Hepatocyte (in vitro differentiated cells): ENCODE results near the gene CYTH1. TPM values are rescaled to one million over a fixed set of nuclear protein-coding genes. Genes with fewer than 3 reads are reported as not detected.

Experiments used
- DNase-seq: peaks from one replicate; pipeline ENCODE4 v3.0.0-alpha.2; 2016; ENCODE audit warnings: low spot score
- H2AFZ ChIP-seq: fragments of 200-600 bp; sonication (generic); 2 replicates; pipeline ENCODE4 v1.6.0; 2016; ENCODE audit warnings: antibody characterized with exemption, mild to moderate bottlenecking
- H3K27ac ChIP-seq: fragments of 200-600 bp; sonication (generic); 2 replicates; pipeline ENCODE4 v1.5.1; 2016; ENCODE audit warnings: mild to moderate bottlenecking
- H3K27me3 ChIP-seq: fragments of 200-600 bp; sonication (generic); 2 replicates; pipeline ENCODE4 v1.6.1; 2016
- H3K36me3 ChIP-seq: fragments of 200-600 bp; sonication (generic); replicated peaks from 2 replicates; pipeline ENCODE4 v1.5.1; 2016; ENCODE audit warnings: low read depth; ENCODE audit not compliant: insufficient read depth
- H3K4me1 ChIP-seq: fragments of 200-600 bp; sonication (generic); 2 replicates; pipeline ENCODE4 v1.5.1; 2016; ENCODE audit warnings: mild to moderate bottlenecking, moderate library complexity; ENCODE audit not compliant: insufficient read depth
- H3K4me2 ChIP-seq: fragments of 200-600 bp; sonication (generic); 2 replicates; pipeline ENCODE4 v1.6.0; 2016
- H3K4me3 ChIP-seq: fragments of 200-600 bp; sonication (generic); 2 replicates; pipeline ENCODE4 v1.5.1; 2016; ENCODE audit warnings: mild to moderate bottlenecking
- H3K79me2 ChIP-seq: fragments of 200-600 bp; sonication (generic); 2 replicates; pipeline ENCODE4 v1.6.0; 2017; ENCODE audit warnings: mild to moderate bottlenecking
- H3K9me2 ChIP-seq: fragments of 200-600 bp; sonication (generic); replicated peaks from 2 replicates; pipeline ENCODE4 v1.6.0; 2017; ENCODE audit warnings: mild to moderate bottlenecking; ENCODE audit not compliant: insufficient read depth
- H3K9me3 ChIP-seq: fragments of 200-600 bp; sonication (generic); 2 replicates; pipeline ENCODE4 v1.5.1; 2016; ENCODE audit warnings: low read depth, mild to moderate bottlenecking
- H4K20me1 ChIP-seq: fragments of 200-600 bp; sonication (generic); 2 replicates; pipeline ENCODE4 v1.6.0; 2016; ENCODE audit warnings: mild to moderate bottlenecking; ENCODE audit not compliant: insufficient read depth, poor library complexity, severe bottlenecking
- EZH2 ChIP-seq: fragments of 200-600 bp; sonication (generic); IDR thresholded peaks from 2 replicates; pipeline ENCODE4 v1.6.1; 2016; ENCODE audit warnings: antibody characterized with exemption, mild to moderate bottlenecking, borderline replicate concordance
- EZH2phosphoT487 ChIP-seq: fragments of 200-600 bp; sonication (generic); IDR thresholded peaks from one replicate; pipeline ENCODE4 v1.6.1; 2018; ENCODE audit warnings: antibody characterized with exemption, mild to moderate bottlenecking, low read depth, moderate library complexity; ENCODE audit not compliant: unreplicated experiment, severe bottlenecking
- WGBS: methylation state at CpG from one replicate; pipeline ENCODE4 v1.1.6; 2016; ENCODE audit warnings: low lambda C conversion rate; ENCODE audit errors: missing lambda C conversion rate; 5-methylcytosine and 5-hydroxymethylcytosine counted together
- polyA plus RNA-seq: library from polyadenylated mRNA; unstranded; fragments of >200 nt; fragmentation: Nextera tagmentation; extraction: Ambion mirVana; gene quantifications from 2 replicates; pipeline ENCODE4 v1.2.1, GENCODE V29; 2016
- total RNA-seq: library from RNA; depleted of rRNA; stranded (reverse); fragments of >200 nt; gene quantifications from 2 replicates; pipeline ENCODE4 v1.2.3, GENCODE V29; 2014
- TF ChIP-seq, protein P1 (sequence below): fragments of 200-600 bp; sonication (generic); IDR thresholded peaks from 2 replicates; pipeline ENCODE4 v1.5.1; 2016; ENCODE audit warnings: antibody characterized with exemption, mild to moderate bottlenecking; ENCODE audit not compliant: poor library complexity

The CYTH1 gene
- total and polyA plus RNA-seq, 2 experiments from 2014 or later = 38.5 to 44.4 TPM

GRCh38 chr17:78788451-78788850 lies 6.4 kb upstream of the CYTH1 start:
- Histone ChIP-seq H4K20me1 (no peaks in the 10 kb centered on the region), H3K79me2 (no peaks in the 10 kb centered on the region), H3K27ac (no peak overlapping the region), H3K9me3 (no peaks in the 10 kb centered on the region), H3K9me2 (no peaks in the 10 kb centered on the region), H3K4me2 (no peak overlapping the region), H3K4me1 (peaks cover 33% of the 10 kb centered on the region), H3K27me3 (no peaks in the 10 kb centered on the region), H2AFZ (no peak overlapping the region), H3K36me3 (no peaks in the 10 kb centered on the region), H3K4me3 (no peak overlapping the region)
- DNase-seq = no peak
- TF ChIP-seq EZH2 (no peak), EZH2phosphoT487 (no peak)
- TF ChIP-seq, protein P1, sequence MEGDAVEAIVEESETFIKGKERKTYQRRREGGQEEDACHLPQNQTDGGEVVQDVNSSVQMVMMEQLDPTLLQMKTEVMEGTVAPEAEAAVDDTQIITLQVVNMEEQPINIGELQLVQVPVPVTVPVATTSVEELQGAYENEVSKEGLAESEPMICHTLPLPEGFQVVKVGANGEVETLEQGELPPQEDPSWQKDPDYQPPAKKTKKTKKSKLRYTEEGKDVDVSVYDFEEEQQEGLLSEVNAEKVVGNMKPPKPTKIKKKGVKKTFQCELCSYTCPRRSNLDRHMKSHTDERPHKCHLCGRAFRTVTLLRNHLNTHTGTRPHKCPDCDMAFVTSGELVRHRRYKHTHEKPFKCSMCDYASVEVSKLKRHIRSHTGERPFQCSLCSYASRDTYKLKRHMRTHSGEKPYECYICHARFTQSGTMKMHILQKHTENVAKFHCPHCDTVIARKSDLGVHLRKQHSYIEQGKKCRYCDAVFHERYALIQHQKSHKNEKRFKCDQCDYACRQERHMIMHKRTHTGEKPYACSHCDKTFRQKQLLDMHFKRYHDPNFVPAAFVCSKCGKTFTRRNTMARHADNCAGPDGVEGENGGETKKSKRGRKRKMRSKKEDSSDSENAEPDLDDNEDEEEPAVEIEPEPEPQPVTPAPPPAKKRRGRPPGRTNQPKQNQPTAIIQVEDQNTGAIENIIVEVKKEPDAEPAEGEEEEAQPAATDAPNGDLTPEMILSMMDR = no peak
- WGBS = 92% methylated on average over 7 of the region's 7 CpGs

DNA sequence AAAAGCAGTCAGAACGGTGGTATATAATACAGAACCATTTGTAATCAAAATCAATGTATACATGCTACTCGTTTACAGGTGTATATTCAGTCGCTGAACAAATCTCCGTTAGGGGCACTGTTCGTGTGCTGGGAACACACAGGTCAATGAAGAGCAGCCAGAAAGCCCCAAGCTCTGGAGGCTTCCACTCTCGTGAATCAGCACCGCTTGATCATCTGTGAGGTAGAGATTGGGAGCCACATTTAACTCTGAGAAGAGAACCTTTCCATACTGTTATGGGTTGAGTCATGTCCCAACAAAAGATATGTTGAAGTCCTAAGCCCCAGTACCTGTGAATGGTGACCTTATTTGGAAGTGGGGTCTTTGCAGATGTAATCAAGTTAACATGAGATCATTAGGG lies 5.4 kb upstream of the CYTH1 start:
- Histone ChIP-seq H3K4me2 (no peak overlapping the region), H3K27me3 (no peaks in the 10 kb centered on the region), H3K79me2 (no peaks in the 10 kb centered on the region), H3K27ac (no peak overlapping the region), H4K20me1 (no peaks in the 10 kb centered on the region), H3K9me3 (no peaks in the 10 kb centered on the region), H3K9me2 (no peaks in the 10 kb centered on the region), H3K4me1 (peaks cover 40% of the 10 kb centered on the region), H2AFZ (no peak overlapping the region), H3K4me3 (no peak overlapping the region), H3K36me3 (no peaks in the 10 kb centered on the region)
- no peak for TF ChIP-seq EZH2phosphoT487
- TF ChIP-seq, protein P1 = no peak
- TF ChIP-seq EZH2 = no peak
- 93% methylated on average over 7 of the region's 7 CpGs for WGBS
- DNase-seq = no peak

DNA sequence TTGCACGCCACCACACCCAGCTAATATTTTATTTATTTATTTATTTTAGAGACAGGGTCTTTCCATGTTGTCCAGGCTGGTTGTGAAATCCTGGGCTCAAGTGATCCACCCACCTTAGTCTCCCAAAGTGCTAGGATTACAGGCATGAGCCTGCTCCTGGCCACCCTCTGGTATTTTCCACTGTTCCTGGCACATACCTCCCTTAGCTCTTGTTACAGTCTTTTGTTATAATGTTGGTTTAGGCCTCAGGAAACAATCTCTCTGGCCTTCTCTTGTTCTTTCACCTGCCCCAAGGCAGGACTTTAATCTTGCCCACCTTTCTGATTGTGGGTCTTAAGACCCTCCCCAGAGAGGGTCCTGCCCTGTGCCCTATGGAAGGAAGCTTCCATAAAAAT lies 3.6 kb upstream of the CYTH1 start:
- Histone ChIP-seq H3K36me3 (no peaks in the 10 kb centered on the region), H3K9me3 (no peaks in the 10 kb centered on the region), H4K20me1 (no peaks in the 10 kb centered on the region), H3K79me2 (peaks cover 13% of the 10 kb centered on the region), H3K4me1 (peaks cover 24% of the 10 kb centered on the region), H3K4me3 (no peak overlapping the region), H3K9me2 (no peaks in the 10 kb centered on the region), H2AFZ (no peak overlapping the region), H3K4me2 (no peak overlapping the region), H3K27me3 (no peaks in the 10 kb centered on the region), H3K27ac (no peak overlapping the region)
- DNase-seq = no peak
- WGBS = 100% methylated on average over 1 of the region's 1 CpG
- TF ChIP-seq EZH2phosphoT487 (no peak), EZH2 (no peak)
- TF ChIP-seq, protein P1 = no peak
